HL-60/S4 (cell line): ENCODE results near the gene TIMM50.

Experiments used
- in situ Hi-C: fragments of 300-500 bp; cut with MboI; formaldehyde crosslinking; loops from 2 replicates; pipeline ENCODE4 v1.14.3; 2022; ENCODE audit warnings: low sequenced_read_pairs

TIMM50 gene

GRCh38 chr19:39525205-39525604 lies 44.6 kb downstream of the TIMM50 start:
- in situ Hi-C loops, result loop anchor here (25.0 kb wide), 1 partner anchor 413 kb away; no protein-coding TSS in a partner anchor

GRCh38 chr19:39531834-39532232 lies 51.2 kb downstream of the TIMM50 start:
- in situ Hi-C loops, result loop anchor here (25.0 kb wide), 1 partner anchor 420 kb away; no protein-coding TSS in a partner anchor

GRCh38 chr19:39532233-39533002 lies 51.8 kb downstream of the TIMM50 start, which contains the start of gene EID2B:
Gene EID2B, minus strand, starts transcription at chr19:39532852. Its CDS starts 50 bp downstream, at chr19:39532802.
- in situ Hi-C loops, result loop anchor here (25.0 kb wide), 1 partner anchor 420 kb away; no protein-coding TSS in a partner anchor

- in situ Hi-C loops, result loop anchor here (25.0 kb wide), 1 partner anchor 421 kb away; no protein-coding TSS in a partner anchor
These were observed 52.4 kb downstream of the TIMM50 start for GRCh38 chr19:39533003-39533512.

- in situ Hi-C loops, result loop anchor here (25.0 kb wide), 1 partner anchor 421 kb away; no protein-coding TSS in a partner anchor
These were observed 53.2 kb downstream of the TIMM50 start for GRCh38 chr19:39533791-39534190.

GRCh38 chr19:39539165-39539517 lies 58.5 kb downstream of the TIMM50 start:
- in situ Hi-C loops, result loop anchor here (25.0 kb wide), 1 partner anchor 427 kb away; no protein-coding TSS in a partner anchor

GRCh38 chr19:39539518-39540332 lies 59.1 kb downstream of the TIMM50 start, which contains the start of gene EID2:
Gene EID2, minus strand, starts transcription at chr19:39540161. Its CDS starts 82 bp downstream, at chr19:39540079.
- in situ Hi-C loops, result loop anchor here (25.0 kb wide), 1 partner anchor 427 kb away; no protein-coding TSS in a partner anchor

- in situ Hi-C loops, result loop anchor here (25.0 kb wide), 1 partner anchor 428 kb away; no protein-coding TSS in a partner anchor
These were observed 59.7 kb downstream of the TIMM50 start for GRCh38 chr19:39540333-39540673.
